Mucosa of rectum (tissue), 2 donors: ENCODE measurements around the gene CEP112.
A peak's percentile ranks its signal among the peaks of the same experiment; 100 is the strongest.

ENCODE experiments used
- H3K27ac ChIP-seq, 2 donors: one replicate each; pipeline ENCODE4 v1.7.0; 2013; ENCODE audit warnings: inconsistent platforms in 2 of 2, low read depth in 2 of 2, low read length in 2 of 2
- H3K27me3 ChIP-seq, 2 donors: one replicate each; pipeline ENCODE4 v1.7.0; 2013; ENCODE audit warnings: low read length in 2 of 2; ENCODE audit not compliant: control insufficient read depth in 2 of 2, insufficient read depth in 2 of 2
- H3K36me3 ChIP-seq, 2 donors: one replicate each; pipeline ENCODE4 v1.7.0; 2013; ENCODE audit warnings: low read length in 2 of 2; ENCODE audit not compliant: control insufficient read depth in 2 of 2, insufficient read depth in 2 of 2
- H3K4me1 ChIP-seq, 2 donors: one replicate each; pipeline ENCODE4 v1.7.0; 2013; ENCODE audit warnings: low read length in 2 of 2, mild to moderate bottlenecking in 1 of 2; ENCODE audit not compliant: control insufficient read depth in 2 of 2, insufficient read depth in 2 of 2
- H3K4me3 ChIP-seq, 2 donors: one replicate each; pipeline ENCODE4 v1.7.0; 2013; ENCODE audit warnings: low read length in 2 of 2
- H3K9ac ChIP-seq, 2 donors: one replicate each; pipeline ENCODE4 v1.7.0; 2013; ENCODE audit warnings: low read length in 2 of 2, low read depth in 1 of 2, mild to moderate bottlenecking in 1 of 2
- H3K9me3 ChIP-seq, 2 donors: one replicate each; pipeline ENCODE4 v1.7.0; 2013; ENCODE audit warnings: low read length in 2 of 2; ENCODE audit not compliant: control insufficient read depth in 2 of 2
- donor health status: healthy.
- donor health status: Normal muscosa, but diverticular disease.

Gene CEP112

GRCh38 chr17:65593855-65594845, 597.8 kb downstream of the CEP112 start:
- Histone ChIP-seq H3K4me1 (peaks cover 4 to 7% of the 10 kb centered on the region in 2 donors), H3K9ac (no peak overlapping the region), H3K27me3 (no peaks in the 10 kb centered on the region), H3K27ac (no peak overlapping the region), H3K36me3 (no peaks in the 10 kb centered on the region), H3K9me3 (no peaks in the 10 kb centered on the region), H3K4me3 (no peak overlapping the region)

GRCh38 chr17:65593092-65593854, 598.7 kb downstream of the CEP112 start:
- H3K9ac ChIP-seq = no peak overlapping the region
- no peaks in the 10 kb centered on the region for H3K36me3 ChIP-seq
- H3K9me3 ChIP-seq = no peaks in the 10 kb centered on the region
- H3K4me1 ChIP-seq = peaks cover 12 to 15% of the 10 kb centered on the region in 2 donors
- H3K27me3 ChIP-seq = no peaks in the 10 kb centered on the region
- no peak overlapping the region for H3K4me3 ChIP-seq
- H3K27ac ChIP-seq = no peak overlapping the region

GRCh38 chr17:65592125-65592965, 599.6 kb downstream of the CEP112 start:
- H3K9ac ChIP-seq = no peak overlapping the region
- no peak overlapping the region for H3K27ac ChIP-seq
- no peaks in the 10 kb centered on the region for H3K36me3 ChIP-seq
- H3K27me3 ChIP-seq = no peaks in the 10 kb centered on the region
- no peak overlapping the region for H3K4me3 ChIP-seq
- no peaks in the 10 kb centered on the region for H3K9me3 ChIP-seq
- H3K4me1 ChIP-seq = peaks cover 15 to 20% of the 10 kb centered on the region in 2 donors

GRCh38 chr17:65589321-65589720, 602.6 kb downstream of the CEP112 start:
- no peaks in the 10 kb centered on the region for H3K27me3 ChIP-seq

GRCh38 chr17:65588181-65588808, 603.6 kb downstream of the CEP112 start:
- H3K4me3 ChIP-seq = peak overlapping the region; percentile 19 to 37
- H3K9ac ChIP-seq = peak overlapping the region; percentile 2 to 59
- H3K4me1 ChIP-seq = peaks cover 12 to 28% of the 10 kb centered on the region in 2 donors
- no peaks in the 10 kb centered on the region for H3K36me3 ChIP-seq
- peak overlapping the region; percentile 75 to 89 for H3K27ac ChIP-seq
- H3K9me3 ChIP-seq = no peaks in the 10 kb centered on the region
- no peaks in the 10 kb centered on the region for H3K27me3 ChIP-seq

More at GRCh38 chr17:65589321-65589720, 602.6 kb downstream of the CEP112 start:
- Histone ChIP-seq H3K27ac (peak overlapping the region; percentile 75 to 89), H3K4me3 (no peak overlapping the region), H3K36me3 (no peaks in the 10 kb centered on the region), H3K9ac (peak overlapping the region in 1 of 2 donors; percentile 59), H3K4me1 (peaks cover 12 to 28% of the 10 kb centered on the region in 2 donors), H3K9me3 (no peaks in the 10 kb centered on the region)

- Histone ChIP-seq H3K27ac (peak overlapping the region; percentile 43 to 65), H3K27me3 (no peaks in the 10 kb centered on the region), H3K9ac (no peak overlapping the region), H3K4me3 (no peak overlapping the region), H3K4me1 (peaks cover 12 to 28% of the 10 kb centered on the region in 2 donors), H3K36me3 (no peaks in the 10 kb centered on the region), H3K9me3 (no peaks in the 10 kb centered on the region)
Observed at GRCh38 chr17:65587534-65588180, 604.3 kb downstream of the CEP112 start.

GRCh38 chr17:65586899-65587298, 605.0 kb downstream of the CEP112 start:
- no peaks in the 10 kb centered on the region for H3K27me3 ChIP-seq
- H3K27ac ChIP-seq = no peak overlapping the region
- no peak overlapping the region for H3K4me3 ChIP-seq
- peaks cover 12 to 28% of the 10 kb centered on the region in 2 donors for H3K4me1 ChIP-seq
- no peaks in the 10 kb centered on the region for H3K9me3 ChIP-seq
- H3K9ac ChIP-seq = no peak overlapping the region
- H3K36me3 ChIP-seq = no peaks in the 10 kb centered on the region
